K562 (cell line): ENCODE measurements around the gene MTMR10. TPM values are rescaled to one million over a fixed set of nuclear protein-coding genes. Genes with fewer than 3 reads are reported as not detected.

Source experiments
- ATAC-seq: fragments of 200-7000 bp; cut with Tn5 transposase; 3 replicates; pipeline ENCODE4 v1.9.1; 2020; ENCODE audit warnings: moderate library complexity
- BruUV-seq: library from RNA; stranded (reverse); fragments of 400-500 nt; replicated peaks from 2 replicates; lab custom pipeline; 2021; lab: Mats Ljungman, UMichigan
- CTCF ChIA-PET: fragments of 300-600 bp; formaldehyde crosslinking; extraction: SDS; loops from one replicate; lab custom pipeline; 2021; ENCODE audit warnings: low intra/inter-chr PET ratio; lab: Yijun Ruan, JAX
- POLR2A ChIA-PET: fragments of 300-600, 350-650 bp; sonication (Branson Sonifier 250); formaldehyde crosslinking; extraction: SDS; loops from one replicate; lab custom pipeline; 2021; ENCODE audit warnings: antibody characterized with exemption, inconsistent platforms; lab: Yijun Ruan, JAX
- DNase-seq, 4 experiments: peaks; one replicate each; pipeline versions ENCODE4 v3.0.0 to v3.0.0-alpha.2; 2011 to 2018; ENCODE audit warnings: low spot score in 3 of 4, mixed read lengths in 3 of 4; ENCODE audit errors: extremely low read depth in 1 of 4
- FAIRE-seq: peaks from 2 replicates; lab custom pipeline; 2011; peaks lifted over from hg19 to GRCh38; lab: Jason Lieb, UNC
- H2AFZ ChIP-seq: 2 replicates; pipeline ENCODE4 v1.6.0; 2011; ENCODE audit warnings: low read depth, low read length, control low read depth, inconsistent platforms
- H3K27ac ChIP-seq: fragments of 200-600 bp; 3 replicates; pipeline ENCODE4 v1.8.0; 2011; ENCODE audit warnings: low read depth, mild to moderate bottlenecking, control low read depth, inconsistent platforms, low read length, moderate library complexity, mixed read lengths; ENCODE audit errors: extremely low read depth
- H3K27me3 ChIP-seq, 2 experiments: fragments of 300-600 bp in 1 of 2; 2 replicates in 1 of 2; 3 replicates in 1 of 2; pipeline versions ENCODE4 v1.6.0 to v1.8.0; 2011; ENCODE audit warnings: inconsistent platforms in 2 of 2, low read length in 2 of 2, mild to moderate bottlenecking in 1 of 2, mixed read lengths in 1 of 2, moderate library complexity in 1 of 2; ENCODE audit not compliant: control insufficient read depth in 2 of 2, insufficient read depth in 2 of 2
- H3K36me3 ChIP-seq: fragments of 300-600 bp; 3 replicates; pipeline ENCODE4 v1.8.0; 2011; ENCODE audit warnings: mild to moderate bottlenecking, low read length, inconsistent platforms; ENCODE audit not compliant: control insufficient read depth, insufficient read depth
- H3K4me1 ChIP-seq, 2 experiments: fragments of 200-600 bp in 1 of 2; replicated peaks in 1 of 2; 2 replicates in 1 of 2; 3 replicates in 1 of 2; pipeline versions ENCODE4 v1.5.1 to v1.8.0; 2011; ENCODE audit warnings: inconsistent platforms in 2 of 2, low read length in 2 of 2, mild to moderate bottlenecking in 1 of 2, mixed read lengths in 1 of 2, moderate library complexity in 1 of 2; ENCODE audit not compliant: control insufficient read depth in 2 of 2, insufficient read depth in 2 of 2
- H3K4me2 ChIP-seq: 2 replicates; pipeline ENCODE4 v1.6.1; 2011; ENCODE audit warnings: low read length, control low read depth, inconsistent platforms, mixed read lengths; ENCODE audit not compliant: insufficient read depth
- H3K4me3 ChIP-seq: fragments of 200-600 bp; sonication (generic), shearing (Covaris generic); 2 replicates; pipeline ENCODE4 v1.5.1; 2016; ENCODE audit warnings: control low read depth, inconsistent platforms
- H3K79me2 ChIP-seq: fragments of 200-600 bp; 3 replicates; pipeline ENCODE4 v1.8.0; 2011; ENCODE audit warnings: low read length, inconsistent platforms; ENCODE audit not compliant: control insufficient read depth, insufficient read depth
- H3K9ac ChIP-seq, 2 experiments: 2 replicates each; pipeline versions ENCODE4 v1.6.0 to v1.6.1; 2011; ENCODE audit warnings: low read depth in 2 of 2, low read length in 2 of 2, control low read depth in 1 of 2, inconsistent platforms in 1 of 2, mild to moderate bottlenecking in 1 of 2, mixed read lengths in 1 of 2; ENCODE audit not compliant: insufficient read depth in 1 of 2
- H3K9me1 ChIP-seq: one replicate; pipeline ENCODE4 v1.6.0; 2011; ENCODE audit warnings: inconsistent platforms, mild to moderate bottlenecking, low read length, moderate library complexity; ENCODE audit not compliant: control insufficient read depth, insufficient read depth
- H3K9me3 ChIP-seq: replicated peaks from 2 replicates; pipeline ENCODE4 v1.5.1; 2011; ENCODE audit warnings: low read depth, low read length, inconsistent platforms; ENCODE audit not compliant: control insufficient read depth, insufficient read depth
- H4K20me1 ChIP-seq: replicated peaks from 2 replicates; pipeline ENCODE4 v1.6.1; 2011; ENCODE audit warnings: low read length, inconsistent platforms, mixed read lengths; ENCODE audit not compliant: control insufficient read depth, insufficient read depth
- ASH1L ChIP-seq: fragments of 450-650 bp; IDR thresholded peaks from 2 replicates; pipeline ENCODE4 v1.6.1; 2018; ENCODE audit warnings: borderline replicate concordance, mild to moderate bottlenecking, low read depth; ENCODE audit not compliant: partially characterized antibody
- FOXJ2 ChIP-seq: fragments of 200-800 bp; sonication (Bioruptor generic); IDR thresholded peaks from 2 replicates; pipeline ENCODE4 v1.6.1; 2016; ENCODE audit warnings: missing genetic modification characterization, missing compliant biosample characterization
- FOXP1 ChIP-seq: sonication (generic); formaldehyde crosslinking; IDR thresholded peaks from 2 replicates; pipeline ENCODE4 v1.8.0; 2022; ENCODE audit warnings: mild to moderate bottlenecking, missing genetic modification reagents
- MYC ChIP-seq, 2 experiments: fragments of 250-450 bp in 1 of 2; sonication (Bioruptor Pico) in 1 of 2; IDR thresholded peaks; 2 replicates each; pipeline versions ENCODE4 v1.5.1 to v1.6.1; 2012 to 2021; ENCODE audit warnings: low read depth in 2 of 2, borderline replicate concordance in 1 of 2, improper control_type of control experiment in 1 of 2, low read length in 1 of 2, mild to moderate bottlenecking in 1 of 2, moderate library complexity in 1 of 2
- NR2C1 ChIP-seq, 2 experiments: fragments of 450-650 bp; IDR thresholded peaks; 2 replicates each; pipeline ENCODE4 v1.6.1; 2017; ENCODE audit warnings: mild to moderate bottlenecking in 2 of 2, antibody characterized with exemption in 1 of 2, inconsistent platforms in 1 of 2, missing compliant biosample characterization in 1 of 2, missing genetic modification characterization in 1 of 2
- SAFB ChIP-seq: fragments of 200-400 bp; formaldehyde crosslinking; IDR thresholded peaks from 2 replicates; pipeline ENCODE4 v1.6.1; 2017; ENCODE audit warnings: low read depth, low read length, borderline replicate concordance
- TSC22D4 ChIP-seq: fragments of 450-650 bp; IDR thresholded peaks from 2 replicates; pipeline ENCODE4 v1.6.1; 2016; ENCODE audit warnings: missing genetic modification characterization, missing biosample characterization, control low read depth
- YY1 ChIP-seq, 3 experiments: IDR thresholded peaks; 2 replicates each; pipeline ENCODE4 v1.6.1; 2011; ENCODE audit warnings: low read length in 2 of 3, mild to moderate bottlenecking in 2 of 3, moderate library complexity in 2 of 3, borderline replicate concordance in 1 of 3, control low read depth in 1 of 3, low read depth in 1 of 3; ENCODE audit not compliant: insufficient read depth in 3 of 3, insufficient replicate concordance in 2 of 3, control insufficient read depth in 1 of 3, insufficient read length in 1 of 3; ENCODE audit errors: extremely low read depth in 1 of 3
- WGBS: fragments of 100-300 bp; shearing (Covaris generic); methylation state at CpG from one replicate; pipeline ENCODE4 v1.1.6; 2016; ENCODE audit warnings: low coverage, mixed read lengths; ENCODE audit not compliant: insufficient coverage; ENCODE audit errors: missing lambda C conversion rate; 5-methylcytosine and 5-hydroxymethylcytosine counted together
- in situ Hi-C: fragments of 300-500 bp; cut with MboI; formaldehyde crosslinking; loops from 4 replicates; pipeline ENCODE4 v1.15.0; 2018; ENCODE audit warnings: inconsistent platforms, mixed read lengths
- intact Hi-C: fragments of 100-400 bp; cut with micrococcal nuclease; formaldehyde crosslinking; loops from 2 replicates; pipeline ENCODE4 v1.14.2; 2022
- polyA plus RNA-seq, 8 experiments: library from polyadenylated mRNA; depleted of rRNA in 4 of 8; stranded (reverse) in 5 of 8; unstranded in 3 of 8; fragments of >200 nt; fragmentation: Nextera tagmentation in 2 of 8; fragmentation: Illumina TruSeq in 1 of 8; extraction: Ambion mirVana in 2 of 8; extraction: Trizol in 1 of 8; gene quantifications; 2 replicates each; pipeline versions ENCODE4 v1.2.1 to v1.2.3, GENCODE V29; 2011 to 2014; ENCODE audit warnings: inconsistent platforms in 1 of 8, missing spikeins in 1 of 8
- total RNA-seq, 7 experiments: library from RNA; depleted of rRNA in 6 of 7; stranded (reverse); fragments of >200 nt in 6 of 7; fragmentation: Illumina TruSeq in 2 of 7; extraction: Trizol in 2 of 7; gene quantifications; 2 replicates each; pipeline versions ENCODE4 v1.2.1 to v1.2.3, GENCODE V29; 2011 to 2021; ENCODE audit warnings: low replicate concordance in 1 of 7
- TF ChIP-seq, protein P1 (sequence below), 2 experiments: fragments of 250-450 bp in 1 of 2; fragments of 450-650 bp in 1 of 2; sonication (Bioruptor Pico) in 1 of 2; IDR thresholded peaks; 2 replicates each; pipeline versions ENCODE4 v1.6.1 to v1.8.0; 2016 to 2021; ENCODE audit warnings: mild to moderate bottlenecking in 2 of 2, moderate library complexity in 2 of 2, missing compliant biosample characterization in 1 of 2, missing genetic modification characterization in 1 of 2

Gene MTMR10
- total and polyA plus RNA-seq, 9 of the 15 experiments (the other 6 are each of a cell fraction or from before 2014, with no cell fraction given): 1.6 to 6.8 (median 4.8) TPM

DNA sequence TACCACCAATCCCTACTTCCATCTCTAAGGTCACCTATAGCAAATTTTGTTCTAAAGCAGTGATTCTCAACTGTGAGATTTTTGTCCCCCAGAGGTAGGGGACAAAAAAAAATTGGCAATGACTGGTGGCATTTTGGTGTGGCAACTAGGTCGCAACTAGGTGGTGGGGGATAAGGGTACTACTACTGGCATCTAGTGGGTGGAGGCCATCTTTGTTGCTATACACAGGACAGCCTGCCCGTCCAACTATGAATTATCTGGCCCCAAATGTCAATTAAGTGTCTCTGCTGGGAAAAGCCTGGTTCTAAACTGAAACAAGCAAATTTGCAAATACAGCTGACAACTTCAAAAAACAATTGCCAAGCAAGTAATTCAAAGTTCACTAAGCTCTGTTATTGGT is 1.4 kb downstream of the MTMR10 start:
- no peak for ATAC-seq
- H3K9ac ChIP-seq: peak overlapping the region in 1 of 2 experiments; percentile 87; a peak in 2 of 4 replicates
- no peak overlapping the region for H2AFZ ChIP-seq

DNA sequence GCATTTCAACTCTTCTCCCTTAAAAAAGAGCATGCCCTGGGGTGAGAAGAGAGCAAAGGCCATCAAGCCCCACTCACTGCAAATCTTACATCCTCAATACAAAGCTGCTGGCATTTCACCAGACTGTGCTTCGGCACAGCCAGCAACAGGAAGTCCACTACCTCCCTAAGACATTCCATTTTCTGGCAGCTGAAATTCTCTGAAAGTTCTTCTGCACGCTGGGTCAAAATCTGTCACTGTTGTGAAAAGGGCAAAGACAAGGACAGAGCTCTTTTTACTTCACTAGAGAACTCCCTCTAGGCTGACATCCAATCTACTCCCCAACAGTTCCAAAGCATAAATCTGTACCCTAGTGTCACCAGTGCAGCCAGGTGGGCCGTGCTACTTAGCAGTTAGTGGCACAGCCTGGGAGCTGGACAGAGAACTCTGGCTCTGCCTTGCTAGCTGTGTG is 6.3 kb downstream of the MTMR10 start:
- POLR2A ChIA-PET: interaction anchor here (1.4 kb wide), 1 partner anchor 11 kb away, joined by 4 read pairs; no protein-coding TSS in a partner anchor
- no TSS peak for BruUV-seq
- H4K20me1 ChIP-seq: peaks cover 7% of the 10 kb centered on the region; the same call in 1 of the 2 replicates
- H3K4me1 ChIP-seq: no peaks in the 10 kb centered on the region; a peak in 1 of 5 replicates
- FAIRE-seq (no peak), DNase-seq (no peak), ATAC-seq (peak; percentile 44; the same call in 2 of the 3 replicates)
- H3K4me2 ChIP-seq: no peak overlapping the region
- H3K27ac ChIP-seq: no peak overlapping the region
- H3K9me1 ChIP-seq: no peaks in the 10 kb centered on the region
- H3K36me3 ChIP-seq: peaks cover 6% of the 10 kb centered on the region; the same call in 2 of the 3 replicates
- in situ Hi-C loops: no loop called here
- WGBS: 59% methylated on average over 3 of the region's 3 CpGs
- no peak overlapping the region for H3K4me3 ChIP-seq
- no peaks in the 10 kb centered on the region for H3K9me3 ChIP-seq
- intact Hi-C loops: no loop called here
- CTCF ChIA-PET: no interaction called here
- H3K79me2 ChIP-seq: peaks cover 2% of the 10 kb centered on the region; the same call in 1 of the 3 replicates
- no peak overlapping the region for H2AFZ ChIP-seq
- H3K9ac ChIP-seq: no peak overlapping the region
- H3K27me3 ChIP-seq: no peaks in the 10 kb centered on the region
- TF ChIP-seq TSC22D4 (tag) (no peak), FOXJ2 (tag) (no peak), MYC (IDR thresholded peaks at IDR 0.05; ENCODE audit: low read depth, low read length) (no peak), MYC (CRISPR knock-in tag; IDR thresholded peaks at IDR 0.05; ENCODE audit: borderline replicate concordance, low read depth) (no peak), ASH1L (no peak), SAFB (no peak), NR2C1 (IDR thresholded peaks at IDR 0.05) (no peak), NR2C1 (tag; IDR thresholded peaks at IDR 0.05) (no peak), FOXP1 (no peak)

More for the DNA sequence above, 1.4 kb downstream of the MTMR10 start:
- Histone ChIP-seq H4K20me1 (0 out of 2 replicates have a peak, but pooled peaks cover 3% of the 10 kb centered on the region), H3K36me3 (peaks cover 6% of the 10 kb centered on the region; the same call in 1 of the 3 replicates), H3K4me1 (peaks cover 0 to 12% of the 10 kb centered on the region in 2 experiments; a peak in 3 of 5 replicates), H3K9me1 (no peaks in the 10 kb centered on the region), H3K4me2 (peak overlapping the region; percentile 93; the same call in 1 of the 2 replicates), H3K27me3 (no peaks in the 10 kb centered on the region), H3K4me3 (peak overlapping the region; percentile 84; the same call in 1 of the 2 replicates), H3K9me3 (no peaks in the 10 kb centered on the region), H3K27ac (no peak overlapping the region), H3K79me2 (peaks cover 14% of the 10 kb centered on the region; the same call in 2 of the 3 replicates)
- DNase-seq: no peak
- 56% methylated on average over 2 of the region's 2 CpGs for WGBS
- intact Hi-C loops (loop anchor here (5.0 to 10.0 kb wide), 2 partner anchors 88 to 135 kb away; partner anchors contain the start of gene FAN1), in situ Hi-C loops (no loop called here)
- ChIA-PET CTCF (no interaction called here), POLR2A (interaction anchor here (1.3 to 2.3 kb wide), 2 partner anchors 12 to 22 kb away, joined by 4 to 8 read pairs; no protein-coding TSS in a partner anchor)
- TF ChIP-seq, protein P1, sequence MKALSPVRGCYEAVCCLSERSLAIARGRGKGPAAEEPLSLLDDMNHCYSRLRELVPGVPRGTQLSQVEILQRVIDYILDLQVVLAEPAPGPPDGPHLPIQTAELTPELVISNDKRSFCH (CRISPR knock-in tag; IDR thresholded peaks at IDR 0.05): no peak
- TF ChIP-seq, protein P1 (tag; IDR thresholded peaks at IDR 0.05): no peak
- TF ChIP-seq YY1 (IDR thresholded peaks at IDR 0.05; ENCODE audit: borderline replicate concordance in 1 of 3, control insufficient read depth in 1 of 3, extremely low read depth in 1 of 3, insufficient read depth in 3 of 3, insufficient read length in 1 of 3, insufficient replicate concordance in 2 of 3, low read depth in 1 of 3, low read length in 2 of 3): peak in 1 of 3 experiments; percentile 51
- no peak for FAIRE-seq
- BruUV-seq: no TSS peak
